Karpas-422 (cell line): ENCODE measurements around the gene ADARB2. TPM values are rescaled to one million over a fixed set of nuclear protein-coding genes. Genes with fewer than 3 reads are reported as not detected.

Source experiments
- DNase-seq: peaks from one replicate; pipeline ENCODE4 v3.0.0-alpha.2; 2015
- H2AFZ ChIP-seq: fragments of 200-600 bp; sonication (generic); 2 replicates; pipeline ENCODE4 v1.6.1; 2014; ENCODE audit warnings: antibody characterized with exemption, low read length, mixed read lengths
- H3K27ac ChIP-seq: fragments of 200-600 bp; sonication (generic); 2 replicates; pipeline ENCODE4 v1.5.1; 2014; ENCODE audit warnings: mild to moderate bottlenecking, low read length, moderate library complexity
- H3K27me3 ChIP-seq: fragments of 200-600 bp; sonication (generic); 2 replicates; pipeline ENCODE4 v1.6.1; 2014; ENCODE audit warnings: low read length, mixed read lengths
- H3K36me3 ChIP-seq: fragments of 200-600 bp; sonication (generic); 2 replicates; pipeline ENCODE4 v1.6.1; 2014; ENCODE audit warnings: low read length, mixed read lengths; ENCODE audit not compliant: insufficient read depth
- H3K4me1 ChIP-seq: fragments of 200-600 bp; sonication (generic); 2 replicates; pipeline ENCODE4 v1.6.1; 2014; ENCODE audit warnings: mild to moderate bottlenecking, low read length, mixed read lengths
- H3K4me2 ChIP-seq: fragments of 200-600 bp; sonication (generic); 2 replicates; pipeline ENCODE4 v1.6.1; 2014; ENCODE audit warnings: low read length, low read depth, mild to moderate bottlenecking; ENCODE audit not compliant: poor library complexity, severe bottlenecking
- H3K4me3 ChIP-seq: fragments of 200-600 bp; sonication (generic); 2 replicates; pipeline ENCODE4 v1.5.1; 2014; ENCODE audit warnings: mild to moderate bottlenecking, antibody characterized with exemption, low read length, mixed read lengths
- H3K79me2 ChIP-seq: fragments of 200-600 bp; sonication (generic); 2 replicates; pipeline ENCODE4 v1.6.1; 2014; ENCODE audit warnings: mild to moderate bottlenecking, low read length, mixed read lengths
- H3K9ac ChIP-seq: fragments of 200-600 bp; sonication (generic); 2 replicates; pipeline ENCODE4 v1.6.0; 2014; ENCODE audit warnings: low read length
- H3K9me2 ChIP-seq: fragments of 200-600 bp; sonication (generic), shearing (Covaris generic); replicated peaks from 2 replicates; pipeline ENCODE4 v1.6.0; 2014; ENCODE audit warnings: mild to moderate bottlenecking, low read length, moderate library complexity; ENCODE audit not compliant: insufficient read depth
- H3K9me3 ChIP-seq: fragments of 300-700, 200-600 bp; sonication (generic); 2 replicates; pipeline ENCODE4 v1.6.1; 2014; ENCODE audit warnings: low read length, mixed read lengths
- H4K20me1 ChIP-seq: fragments of 200-600 bp; sonication (generic); 2 replicates; pipeline ENCODE4 v1.6.1; 2014; ENCODE audit warnings: mild to moderate bottlenecking, antibody characterized with exemption, low read length, low read depth; ENCODE audit not compliant: insufficient read depth
- total RNA-seq: library from RNA; depleted of rRNA; stranded (reverse); fragments of >200 nt; shearing (Covaris generic); gene quantifications from 2 replicates; pipeline ENCODE4 v1.2.3, GENCODE V29; 2014; ENCODE audit warnings: low replicate concordance

The ADARB2 gene
- total RNA-seq, 1 experiment from 2014 or later, result not detected

DNA sequence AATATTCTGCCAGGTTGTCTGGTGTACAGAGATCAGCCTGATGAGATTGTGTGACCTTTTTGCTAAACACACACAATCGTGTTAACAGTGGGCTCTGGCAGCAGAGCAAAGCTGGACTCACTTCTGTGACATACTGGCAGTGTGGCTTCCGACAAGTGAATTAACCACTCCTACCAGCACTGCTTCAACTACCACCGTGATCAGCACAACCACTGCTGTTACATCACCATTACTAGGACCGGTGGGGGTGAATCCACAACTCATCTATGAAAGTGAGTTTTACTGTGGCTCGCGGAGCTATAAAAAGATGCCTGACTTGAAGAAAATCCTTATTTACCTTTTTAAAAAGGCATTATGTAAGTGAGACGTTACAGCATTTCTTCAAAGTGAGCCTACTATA lies 545.6 kb downstream of the ADARB2 start:
- no peak overlapping the region for H3K27ac ChIP-seq
- H2AFZ ChIP-seq, result no peak overlapping the region
- H3K4me2 ChIP-seq, result no peak overlapping the region
- H4K20me1 ChIP-seq, result no peaks in the 10 kb centered on the region
- no peak overlapping the region for H3K4me3 ChIP-seq
- H3K9ac ChIP-seq, result no peak overlapping the region
- H3K9me2 ChIP-seq, result no peaks in the 10 kb centered on the region
- H3K36me3 ChIP-seq, result no peaks in the 10 kb centered on the region
- H3K9me3 ChIP-seq, result no peaks in the 10 kb centered on the region
- no peak for DNase-seq
- H3K27me3 ChIP-seq, result no peaks in the 10 kb centered on the region
- no peaks in the 10 kb centered on the region for H3K4me1 ChIP-seq
- no peaks in the 10 kb centered on the region for H3K79me2 ChIP-seq

DNA sequence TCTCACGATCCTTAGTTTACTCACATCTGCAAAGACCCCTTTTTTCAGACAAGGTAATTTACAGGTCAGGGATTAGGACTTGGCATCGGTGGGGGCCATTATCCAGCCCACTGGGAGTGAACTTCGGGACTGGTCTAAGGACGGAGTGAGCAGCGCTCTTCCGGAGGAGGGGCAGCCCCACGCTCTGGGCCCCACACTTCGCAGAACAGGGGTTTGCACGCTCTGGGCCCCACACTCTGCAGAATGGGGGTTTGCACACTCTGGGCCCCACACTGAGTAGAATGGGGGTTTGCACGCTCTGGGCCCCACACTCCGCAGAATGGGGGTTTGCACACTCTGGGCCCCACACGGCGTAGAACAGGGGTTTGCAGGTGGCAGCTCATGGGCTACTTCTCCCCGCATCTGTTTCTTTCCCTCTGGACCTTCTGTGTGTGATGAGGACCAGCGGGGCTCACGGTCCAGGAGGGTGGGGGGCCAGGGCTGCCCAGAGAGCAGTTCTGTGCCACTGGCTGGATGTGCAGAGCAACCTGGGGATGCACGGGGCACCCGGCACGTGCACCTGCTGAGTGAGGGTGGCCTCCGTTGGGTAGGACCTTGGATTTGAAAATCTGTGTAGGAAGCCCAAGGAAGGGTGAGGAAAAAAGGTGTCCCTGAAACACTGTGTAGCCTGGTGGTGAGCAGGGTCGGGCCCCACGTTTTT lies 546.4 kb downstream of the ADARB2 start:
- no peaks in the 10 kb centered on the region for H3K9me2 ChIP-seq
- no peak for DNase-seq
- no peaks in the 10 kb centered on the region for H3K27me3 ChIP-seq

GRCh38 chr10:1190052-1190395 lies 547.3 kb downstream of the ADARB2 start:
- no peak for DNase-seq
- Histone ChIP-seq H3K27ac (no peak overlapping the region), H3K9me2 (no peaks in the 10 kb centered on the region), H3K27me3 (no peaks in the 10 kb centered on the region), H3K79me2 (no peaks in the 10 kb centered on the region), H3K4me3 (no peak overlapping the region), H3K9me3 (no peaks in the 10 kb centered on the region), H3K9ac (no peak overlapping the region), H2AFZ (no peak overlapping the region), H3K4me2 (no peak overlapping the region), H3K4me1 (no peaks in the 10 kb centered on the region), H4K20me1 (no peaks in the 10 kb centered on the region), H3K36me3 (no peaks in the 10 kb centered on the region)

More for the DNA sequence above, 546.4 kb downstream of the ADARB2 start:
- H3K4me2 ChIP-seq, result no peak overlapping the region
- no peaks in the 10 kb centered on the region for H3K36me3 ChIP-seq
- no peaks in the 10 kb centered on the region for H3K4me1 ChIP-seq
- H3K27ac ChIP-seq, result no peak overlapping the region
- H3K79me2 ChIP-seq, result no peaks in the 10 kb centered on the region
- no peak overlapping the region for H3K9ac ChIP-seq
- no peaks in the 10 kb centered on the region for H3K9me3 ChIP-seq
- H4K20me1 ChIP-seq, result no peaks in the 10 kb centered on the region
- no peak overlapping the region for H2AFZ ChIP-seq
- no peak overlapping the region for H3K4me3 ChIP-seq

DNA sequence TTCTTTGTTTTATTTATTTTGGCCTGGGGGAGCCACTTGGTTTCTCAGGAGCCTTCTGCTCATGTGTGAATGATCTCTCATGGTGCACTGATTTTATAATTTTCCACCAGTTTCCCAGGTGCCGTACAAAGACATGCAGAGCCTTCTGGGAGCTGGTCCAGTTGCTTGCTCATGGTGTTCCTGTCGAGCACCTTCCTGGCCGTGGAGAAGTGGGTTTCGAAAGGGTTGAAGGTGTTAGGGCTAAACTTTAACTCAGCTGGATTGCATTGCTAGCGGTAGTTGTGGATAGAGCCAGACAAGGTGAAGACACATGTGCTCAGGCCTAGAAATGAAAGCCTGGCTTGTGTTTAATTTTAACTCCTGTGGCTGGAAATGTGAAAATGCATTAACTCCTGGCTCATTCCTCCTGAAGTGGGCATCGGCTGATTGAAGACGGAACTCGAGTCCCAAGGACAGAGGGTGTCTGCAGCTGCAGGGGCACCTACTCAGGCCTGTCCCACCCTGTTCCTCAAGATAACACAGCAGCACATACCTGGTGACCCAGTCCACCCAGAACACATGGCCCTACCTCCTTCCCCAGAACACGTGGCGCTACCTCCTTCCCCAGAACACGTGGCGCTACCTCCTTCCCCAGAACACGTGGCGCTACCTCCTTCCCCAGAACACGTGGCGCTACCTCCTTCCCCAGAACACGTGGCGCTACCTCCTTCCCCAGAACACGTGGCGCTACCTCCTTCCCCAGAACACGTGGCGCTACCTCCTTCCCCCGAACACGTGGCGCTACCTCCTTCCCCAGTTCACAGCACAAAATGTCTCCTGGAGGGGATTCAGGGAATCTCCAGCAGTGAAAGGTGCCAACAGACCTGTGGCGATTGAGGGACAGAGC lies 547.9 kb downstream of the ADARB2 start:
- Histone ChIP-seq H3K4me2 (no peak overlapping the region), H3K9me3 (no peaks in the 10 kb centered on the region), H3K27me3 (no peaks in the 10 kb centered on the region), H3K36me3 (no peaks in the 10 kb centered on the region), H3K79me2 (no peaks in the 10 kb centered on the region), H3K4me3 (no peak overlapping the region), H3K27ac (no peak overlapping the region), H3K9me2 (no peaks in the 10 kb centered on the region), H3K4me1 (no peaks in the 10 kb centered on the region), H3K9ac (no peak overlapping the region), H2AFZ (no peak overlapping the region), H4K20me1 (no peaks in the 10 kb centered on the region)
- DNase-seq, result no peak

DNA sequence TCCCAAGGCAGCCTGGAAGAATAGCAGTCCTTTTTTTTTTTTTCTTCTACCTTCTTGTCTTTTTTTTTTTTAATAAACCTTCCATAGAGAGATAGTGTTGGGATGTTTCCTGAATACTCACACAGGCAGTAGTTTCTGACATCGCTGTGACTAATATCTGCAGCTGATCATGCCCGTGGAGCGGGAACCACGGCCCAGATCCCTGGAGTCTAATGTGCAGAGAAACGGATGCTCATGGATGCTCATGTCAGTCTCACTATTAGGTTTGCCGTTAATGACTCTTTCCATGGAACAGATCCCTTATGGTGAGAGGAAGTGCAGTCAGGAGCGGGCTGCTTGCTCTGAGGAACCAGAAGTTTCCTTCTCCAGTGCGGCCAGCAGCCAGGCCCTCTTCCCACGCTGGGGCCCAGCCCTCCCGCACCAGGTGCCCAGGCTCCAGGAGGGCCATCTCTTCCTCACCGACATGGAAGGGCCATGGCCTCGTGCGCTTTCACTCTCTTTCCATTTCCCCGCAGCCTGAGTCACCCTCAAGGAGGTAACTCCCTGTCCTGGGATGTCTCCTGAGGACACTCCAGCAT lies 548.7 kb downstream of the ADARB2 start:
- Histone ChIP-seq H3K27me3 (no peaks in the 10 kb centered on the region), H3K9me2 (no peaks in the 10 kb centered on the region), H3K79me2 (no peaks in the 10 kb centered on the region), H3K9me3 (no peaks in the 10 kb centered on the region), H2AFZ (no peak overlapping the region), H3K9ac (no peak overlapping the region), H3K27ac (no peak overlapping the region), H3K36me3 (no peaks in the 10 kb centered on the region), H3K4me3 (no peak overlapping the region), H3K4me1 (no peaks in the 10 kb centered on the region), H3K4me2 (no peak overlapping the region), H4K20me1 (no peaks in the 10 kb centered on the region)
- no peak for DNase-seq

GRCh38 chr10:1187855-1188557 lies 549.3 kb downstream of the ADARB2 start:
- Histone ChIP-seq H3K9me3 (no peaks in the 10 kb centered on the region), H2AFZ (no peak overlapping the region), H3K9ac (no peak overlapping the region), H3K27ac (no peak overlapping the region), H3K36me3 (no peaks in the 10 kb centered on the region), H3K9me2 (no peaks in the 10 kb centered on the region), H3K4me1 (no peaks in the 10 kb centered on the region), H3K4me2 (no peak overlapping the region), H4K20me1 (no peaks in the 10 kb centered on the region), H3K4me3 (no peak overlapping the region), H3K79me2 (no peaks in the 10 kb centered on the region), H3K27me3 (no peaks in the 10 kb centered on the region)
- DNase-seq, result no peak

DNA sequence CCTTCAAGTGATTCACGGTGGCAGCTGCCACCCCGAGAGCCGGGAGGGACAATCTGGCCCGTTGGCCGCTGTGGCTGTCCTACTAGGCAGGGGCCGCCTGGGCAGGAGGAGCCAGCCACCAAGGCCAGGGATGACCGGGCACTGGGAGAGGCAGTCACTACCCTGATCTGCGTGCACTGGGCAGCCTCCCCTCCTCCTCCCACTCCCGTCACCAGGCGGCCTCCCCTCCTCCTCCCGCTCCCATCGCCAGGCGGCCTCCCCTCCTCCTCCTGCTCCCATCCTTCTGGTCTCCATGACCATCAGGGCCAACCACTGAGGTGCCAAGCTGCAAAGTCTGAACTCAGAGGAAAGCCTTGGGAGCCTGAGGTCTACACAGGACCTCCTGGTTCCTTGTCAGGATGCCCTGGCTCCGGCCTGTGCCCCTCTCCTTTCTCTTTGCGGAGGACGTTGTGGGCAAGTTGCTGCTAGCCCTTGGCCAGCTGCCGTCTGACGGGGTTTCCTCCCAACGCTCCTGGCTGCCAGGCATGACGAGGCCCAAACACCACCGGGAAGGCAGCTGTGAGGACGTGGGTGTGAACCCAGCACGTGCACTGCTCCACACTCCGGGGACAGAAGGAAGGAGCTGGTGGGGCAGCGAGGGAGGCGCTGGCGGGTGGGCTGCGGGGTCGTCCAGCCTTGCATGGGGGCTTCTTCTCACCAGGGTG lies 550.0 kb downstream of the ADARB2 start:
- Histone ChIP-seq H3K27me3 (no peaks in the 10 kb centered on the region), H3K79me2 (no peaks in the 10 kb centered on the region), H3K27ac (no peak overlapping the region), H4K20me1 (no peaks in the 10 kb centered on the region), H3K9me3 (no peaks in the 10 kb centered on the region), H3K4me2 (no peak overlapping the region), H3K9ac (no peak overlapping the region), H3K4me1 (no peaks in the 10 kb centered on the region), H3K9me2 (no peaks in the 10 kb centered on the region), H3K36me3 (no peaks in the 10 kb centered on the region), H2AFZ (no peak overlapping the region), H3K4me3 (no peak overlapping the region)
- DNase-seq, result no peak
